GM19328 (cell line): Measurements from ENCODE around the gene JPH3.

ENCODE experiments used
- ATAC-seq: cut with Tn5 transposase; IDR thresholded peaks from one replicate; pipeline ENCODE4 v1.9.1; 2021; ENCODE audit warnings: mild to moderate bottlenecking, moderate library complexity; ENCODE audit not compliant: unreplicated experiment

Gene JPH3

DNA sequence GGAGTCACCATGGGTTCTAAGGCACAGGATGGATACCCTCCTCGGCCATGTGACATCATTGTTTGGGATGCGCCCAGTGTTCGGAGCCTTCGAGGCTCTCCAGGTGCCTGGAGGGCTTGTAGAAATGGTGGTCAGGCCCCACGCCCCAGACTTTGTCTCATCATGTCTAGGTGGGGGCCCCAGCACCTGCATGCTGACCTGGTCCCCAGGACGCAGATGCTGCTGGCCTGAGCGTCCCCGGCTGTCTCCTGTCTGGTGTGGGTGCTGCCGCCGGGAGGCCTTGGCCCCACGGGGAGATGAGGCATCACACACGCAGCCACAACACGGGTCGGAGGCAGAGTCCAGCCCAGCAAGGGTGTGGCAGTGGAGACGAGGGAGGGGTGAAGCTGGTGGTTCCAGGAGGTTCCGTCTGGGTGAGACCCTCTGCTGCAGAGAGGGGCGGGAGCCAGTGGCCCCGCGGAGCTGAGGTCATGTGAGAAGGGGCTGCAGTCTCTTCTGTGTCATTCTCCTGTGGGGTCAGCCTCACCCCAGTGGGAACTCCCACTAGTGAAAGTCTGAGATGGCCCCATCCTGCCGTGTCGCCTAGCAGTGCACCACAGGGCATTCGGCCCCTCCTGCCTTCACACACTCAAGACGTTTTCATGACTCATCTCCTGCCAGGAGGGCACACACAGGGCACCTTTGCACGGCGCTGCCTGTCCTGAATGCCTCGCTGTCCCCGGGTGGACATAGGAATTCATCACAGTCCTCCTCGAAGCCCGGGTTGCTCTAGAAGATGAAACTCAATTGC lies 46.6 kb downstream of the JPH3 start:
- ATAC-seq, result no peak

DNA sequence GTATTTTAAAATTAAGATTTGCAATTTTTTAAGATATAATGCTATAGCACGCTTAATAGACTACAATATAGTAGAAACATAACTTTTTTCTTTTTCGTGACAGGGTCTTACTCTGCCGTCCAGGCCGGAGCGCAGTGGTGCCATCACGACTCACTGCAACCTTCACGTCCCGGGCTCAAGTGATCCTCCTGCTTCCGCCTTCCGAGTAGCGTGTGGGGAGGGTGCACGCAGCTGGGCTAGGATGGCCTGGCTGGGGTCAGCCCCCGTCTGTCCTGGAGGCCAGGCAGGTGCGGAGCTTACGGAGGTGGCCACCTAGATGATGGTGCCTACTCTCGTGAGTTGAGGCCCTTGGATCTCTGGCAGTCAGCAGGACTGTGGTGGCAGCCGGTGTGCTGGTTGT lies 50.1 kb downstream of the JPH3 start:
- no peak for ATAC-seq

DNA sequence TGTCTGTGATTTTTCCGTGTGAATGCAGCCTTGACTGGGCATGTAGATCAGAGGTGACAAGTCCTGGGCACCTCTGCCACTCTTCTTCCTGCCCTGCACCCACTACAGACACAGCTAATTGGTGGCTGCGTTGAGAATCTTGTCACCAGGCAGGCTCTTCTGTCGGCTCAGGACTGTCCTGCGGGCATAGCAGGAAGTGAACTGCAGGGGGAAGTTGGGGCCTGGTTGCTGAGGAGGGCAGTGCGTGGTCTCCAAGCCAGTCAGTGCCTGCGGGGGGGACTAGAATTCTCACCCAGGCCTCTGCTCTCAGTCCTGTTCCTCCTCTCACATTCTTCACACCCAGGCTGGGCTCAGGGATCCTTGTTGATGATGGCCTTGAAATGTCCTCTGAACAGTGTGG lies 50.5 kb downstream of the JPH3 start:
- no peak for ATAC-seq

GRCh38 chr16:87653234-87653633 lies 50.9 kb downstream of the JPH3 start:
- ATAC-seq, result no peak

- ATAC-seq, result no peak
Measured at GRCh38 chr16:87654826-87655225, 52.5 kb downstream of the JPH3 start.

GRCh38 chr16:87656328-87656727 lies 54.0 kb downstream of the JPH3 start:
- no peak for ATAC-seq

DNA sequence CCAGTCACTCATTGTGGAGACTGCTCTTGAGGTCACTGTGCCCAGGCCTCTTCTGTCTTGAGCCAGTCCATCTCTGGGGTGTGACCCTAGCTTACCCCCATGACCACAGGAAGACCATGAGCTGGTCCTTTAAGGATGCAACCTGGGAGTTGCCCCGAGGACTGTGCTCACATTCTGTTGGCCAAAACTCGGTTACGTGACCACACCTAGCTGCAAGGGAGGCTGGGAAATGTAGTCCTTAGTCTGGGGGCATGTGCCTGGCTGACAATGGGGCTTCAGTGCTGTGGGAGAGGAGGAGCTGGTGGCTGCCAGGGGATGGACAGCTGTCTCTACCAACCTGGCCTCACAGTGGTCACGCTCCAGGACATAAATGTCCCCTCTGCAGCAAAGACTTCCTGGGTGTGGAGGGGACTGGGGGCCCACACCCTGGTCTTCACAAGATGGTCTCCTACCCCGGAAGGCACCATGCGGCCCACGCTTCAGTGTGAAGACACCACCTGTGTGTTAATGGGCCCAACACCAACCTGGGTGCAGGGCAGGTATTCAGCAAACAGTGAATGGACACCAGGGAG lies 55.4 kb downstream of the JPH3 start:
- no peak for ATAC-seq

DNA sequence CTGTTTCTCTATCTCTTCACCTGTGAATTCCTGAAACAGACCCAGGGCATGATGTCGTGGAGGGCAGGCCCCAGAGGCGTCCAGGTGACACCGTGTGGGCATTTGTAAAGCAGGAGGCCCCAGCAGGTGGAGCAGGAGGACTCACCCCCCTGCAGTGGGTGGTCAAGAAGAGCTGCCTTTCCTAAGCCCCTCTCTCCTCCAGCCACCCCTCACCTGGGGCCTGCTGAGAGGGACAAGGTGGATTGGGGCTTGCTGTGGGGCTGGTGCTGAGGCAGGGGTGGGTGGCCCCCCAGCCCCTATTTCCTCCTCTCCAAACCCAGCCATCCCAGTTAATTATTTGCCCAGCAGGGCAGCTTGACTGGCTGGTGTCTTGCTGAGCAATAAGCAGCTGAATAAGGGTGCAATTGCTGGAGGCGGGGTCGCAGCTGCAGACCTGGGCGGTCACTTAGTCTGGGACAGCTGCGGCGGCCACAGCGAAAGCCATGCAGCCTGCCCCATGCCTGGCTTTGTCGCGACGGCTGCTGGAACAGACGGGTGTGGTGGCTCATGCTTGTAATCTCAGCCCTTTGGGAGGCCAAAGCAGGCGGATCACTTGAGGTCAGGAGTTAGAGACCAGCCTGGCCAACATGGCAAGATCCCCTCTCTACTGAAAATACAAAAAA lies 56.4 kb downstream of the JPH3 start:
- no peak for ATAC-seq

DNA sequence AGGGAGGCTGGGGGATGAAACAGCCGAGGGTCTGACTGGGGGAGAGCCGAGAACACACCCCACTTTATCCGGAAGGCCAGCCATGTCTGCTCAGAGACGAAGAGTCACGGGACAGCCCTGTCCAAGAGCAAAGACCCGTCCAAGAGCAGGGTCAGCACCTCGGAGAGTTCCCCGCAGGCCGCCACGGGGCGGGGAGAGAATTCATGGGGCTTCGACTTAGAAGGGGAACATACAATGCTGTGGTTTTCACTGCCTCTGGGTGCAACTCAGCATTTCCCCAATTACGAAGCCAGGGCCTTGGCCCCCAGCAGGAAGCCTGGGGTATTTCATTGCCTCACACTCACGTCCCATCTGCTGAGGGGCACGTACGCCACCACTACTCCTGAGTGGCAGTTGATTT lies 59.3 kb downstream of the JPH3 start:
- no peak for ATAC-seq

DNA sequence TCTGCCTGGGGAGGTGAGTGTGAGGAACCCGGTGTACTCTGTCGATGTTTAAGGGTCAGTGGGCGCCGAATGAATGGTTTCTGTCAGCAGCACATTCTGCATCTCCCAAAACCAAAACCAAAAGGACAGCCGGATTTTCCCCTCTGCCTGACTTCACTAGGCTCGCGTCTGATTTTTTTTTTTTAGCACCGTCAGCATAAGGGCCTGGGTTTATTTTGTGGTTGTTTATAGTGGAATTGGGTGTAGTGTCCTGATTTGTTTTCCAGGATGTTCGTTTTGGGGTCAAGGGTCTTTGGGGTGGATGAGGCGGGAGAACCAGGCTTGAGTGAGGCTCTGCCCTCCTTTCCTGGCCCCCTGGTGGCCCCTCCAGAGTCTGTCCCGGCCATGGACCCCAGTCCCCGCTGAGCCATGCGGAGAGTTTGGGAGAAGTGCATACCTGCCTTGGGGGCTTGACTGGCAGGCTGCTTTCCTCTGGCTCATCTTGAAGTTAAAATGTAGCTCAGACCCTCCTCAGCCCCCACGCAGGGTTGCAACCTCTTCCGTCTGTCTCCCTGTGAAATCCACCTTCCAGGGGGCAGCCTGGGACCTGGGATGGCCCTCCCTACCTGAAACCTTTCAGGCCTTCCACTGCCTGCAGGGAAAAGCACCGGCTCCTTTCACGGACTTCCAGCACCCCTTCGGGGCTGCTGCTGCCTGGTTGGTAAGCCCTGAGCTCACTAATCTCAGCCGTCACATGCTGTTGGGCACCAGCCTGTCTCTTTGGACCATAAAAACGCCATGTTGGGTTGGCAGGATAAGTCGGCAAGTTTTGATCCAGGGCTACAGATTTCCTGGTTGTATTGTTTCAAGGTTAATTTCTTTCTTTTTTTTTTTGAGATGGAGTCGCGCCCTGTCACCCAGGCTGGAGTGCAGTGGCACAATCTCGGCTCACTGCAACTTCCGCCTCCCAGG lies 60.2 kb downstream of the JPH3 start:
- ATAC-seq, result no peak

GRCh38 chr16:87664792-87665191 lies 62.5 kb downstream of the JPH3 start:
- ATAC-seq, result no peak

GRCh38 chr16:87665193-87665592 lies 62.9 kb downstream of the JPH3 start:
- no peak for ATAC-seq

DNA sequence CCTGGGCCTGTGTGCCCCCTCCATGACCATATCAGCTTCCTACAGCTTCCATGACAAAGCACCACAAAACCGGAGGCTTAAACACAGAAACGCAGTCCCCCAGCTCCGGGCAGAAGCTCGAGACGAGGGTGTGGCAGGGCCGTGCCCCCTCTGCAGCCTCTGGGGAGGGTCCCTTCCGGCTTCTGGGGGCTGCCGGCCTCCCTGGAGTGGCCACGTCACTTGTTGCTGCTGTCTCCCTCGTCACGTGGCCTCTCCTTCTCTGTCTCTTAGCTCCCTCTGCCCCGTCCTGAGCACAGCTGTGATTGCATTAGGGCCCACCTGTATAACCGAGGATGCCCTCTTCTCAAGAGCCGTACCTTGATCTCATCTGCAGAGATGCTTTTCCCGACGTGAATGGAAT lies 64.6 kb downstream of the JPH3 start:
- ATAC-seq, result no peak

- no peak for ATAC-seq
Measured at GRCh38 chr16:87667443-87667842, 65.1 kb downstream of the JPH3 start.

DNA sequence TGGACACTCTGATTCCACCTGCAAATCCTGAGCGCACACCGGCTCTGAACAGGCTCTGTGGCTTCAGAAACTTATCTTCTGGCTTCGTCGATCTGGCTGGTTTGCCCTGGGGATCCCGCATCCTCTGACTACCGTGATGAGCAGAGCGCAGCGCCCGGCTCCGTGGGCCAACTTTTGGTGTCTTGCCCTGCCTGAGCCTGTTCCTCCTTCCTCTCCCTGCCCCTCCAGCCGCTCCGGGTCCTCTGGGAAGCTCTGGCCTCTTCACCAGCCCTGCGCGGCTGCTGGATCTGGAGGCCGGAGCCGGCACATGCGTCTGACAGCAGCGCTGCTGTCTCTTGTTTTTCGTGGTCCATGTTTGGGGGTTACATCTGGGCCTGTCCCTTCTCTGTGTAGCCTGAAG lies 65.6 kb downstream of the JPH3 start:
- ATAC-seq, result no peak

DNA sequence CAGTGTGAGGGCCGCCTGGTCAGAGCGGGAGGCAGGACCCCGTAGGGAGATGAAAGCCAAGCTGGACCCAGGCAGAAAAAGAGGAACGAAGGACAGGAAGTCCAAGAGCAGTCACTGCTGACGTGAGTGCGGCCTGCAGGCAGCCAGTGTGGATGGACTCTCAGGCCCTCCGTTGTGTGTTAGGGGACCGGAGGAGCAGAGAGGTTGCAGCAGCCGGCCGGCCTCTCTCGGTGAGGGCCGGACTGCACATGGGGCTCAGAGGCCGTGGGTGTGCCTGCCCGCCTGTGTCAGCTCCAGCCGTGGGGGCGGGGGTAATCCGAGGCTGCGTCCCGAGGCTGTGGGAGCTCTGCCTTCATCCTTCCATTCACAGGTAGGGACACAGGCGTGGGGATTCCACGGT lies 67.4 kb downstream of the JPH3 start:
- ATAC-seq, result no peak

GRCh38 chr16:87671221-87671620 lies 68.9 kb downstream of the JPH3 start:
- no peak for ATAC-seq

DNA sequence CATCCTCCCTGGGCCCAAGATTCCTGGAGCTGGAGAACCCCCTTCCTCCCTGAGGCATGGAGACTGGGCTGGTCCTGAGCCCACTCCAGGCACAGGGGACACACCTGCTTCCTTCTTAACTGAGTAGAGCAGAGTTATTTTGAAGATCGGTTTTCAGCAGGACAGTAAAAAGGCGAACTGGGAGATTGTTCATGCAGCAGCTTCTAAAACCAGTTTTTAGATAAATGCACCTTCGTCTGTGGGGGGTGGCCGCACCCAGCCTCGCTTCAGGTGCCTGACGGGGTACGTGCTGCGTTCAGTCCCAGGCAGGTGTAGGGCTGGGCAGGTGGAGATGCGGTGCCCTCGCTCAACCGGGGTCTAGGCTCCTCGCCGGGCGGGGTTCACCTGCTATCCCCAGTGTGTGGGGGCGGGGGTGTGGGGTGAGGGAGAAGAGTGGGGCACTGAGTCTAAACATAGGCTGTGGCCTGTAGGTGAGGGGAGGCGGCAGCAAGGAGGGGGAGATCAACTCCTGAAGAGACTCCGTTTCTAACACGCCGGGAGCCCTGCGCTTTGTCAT lies 69.5 kb downstream of the JPH3 start:
- ATAC-seq, result no peak

GRCh38 chr16:87674419-87674818 lies 72.1 kb downstream of the JPH3 start:
- no peak for ATAC-seq

- ATAC-seq, result no peak
Measured at GRCh38 chr16:87675111-87675719, 72.9 kb downstream of the JPH3 start.
